Measurements from ENCODE around the gene ALDH4A1. TPM values are rescaled to one million over a fixed set of nuclear protein-coding genes. Genes with fewer than 3 reads are reported as not detected.
"Not testable (repeated sequence)": the region's sequence is repeated elsewhere in the genome, so short reads cannot be mapped to it uniquely, and the experiment has no call there.

The ALDH4A1 gene
- total RNA-seq, 1 donor from 2014 or later = 30.0 TPM

DNA sequence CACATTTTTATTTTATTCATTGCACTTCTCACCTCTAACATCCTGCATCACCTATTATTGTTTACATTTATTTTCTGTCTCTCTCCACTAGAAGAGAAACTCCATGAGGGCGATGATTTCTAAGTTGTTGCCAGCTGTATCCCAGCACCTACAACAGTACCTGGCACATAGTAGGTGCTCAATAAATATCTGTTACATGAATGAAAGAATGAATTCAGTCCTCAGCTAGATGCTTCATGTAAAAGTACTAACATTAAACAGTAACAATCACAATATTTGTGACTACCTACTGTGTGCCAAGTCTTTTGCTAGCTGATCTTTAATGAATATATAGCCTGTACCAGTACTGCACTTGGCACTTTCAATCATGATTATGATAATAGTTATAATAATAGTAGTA, 45.9 kb downstream of the ALDH4A1 start:
- no peaks in the 10 kb centered on the region for H3K4me1 Mint-ChIP-seq (ENCODE audit: low read depth)
- H3K27me3 Mint-ChIP-seq = peaks cover 23% of the 10 kb centered on the region
- H3K36me3 Mint-ChIP-seq (ENCODE audit: insufficient read depth) = no peaks in the 10 kb centered on the region
- no peak overlapping the region for H3K4me3 Mint-ChIP-seq (ENCODE audit: low read depth)
- H3K9me3 Mint-ChIP-seq (ENCODE audit: low read depth) = no peaks in the 10 kb centered on the region
- H3K27ac Mint-ChIP-seq = no peak overlapping the region
- TF ChIP-seq CTCF (IDR thresholded peaks at IDR 0.05; ENCODE audit: unreplicated experiment) = no peak
- DNase-seq (ENCODE audit: low spot score, unreplicated experiment) = no peak

DNA sequence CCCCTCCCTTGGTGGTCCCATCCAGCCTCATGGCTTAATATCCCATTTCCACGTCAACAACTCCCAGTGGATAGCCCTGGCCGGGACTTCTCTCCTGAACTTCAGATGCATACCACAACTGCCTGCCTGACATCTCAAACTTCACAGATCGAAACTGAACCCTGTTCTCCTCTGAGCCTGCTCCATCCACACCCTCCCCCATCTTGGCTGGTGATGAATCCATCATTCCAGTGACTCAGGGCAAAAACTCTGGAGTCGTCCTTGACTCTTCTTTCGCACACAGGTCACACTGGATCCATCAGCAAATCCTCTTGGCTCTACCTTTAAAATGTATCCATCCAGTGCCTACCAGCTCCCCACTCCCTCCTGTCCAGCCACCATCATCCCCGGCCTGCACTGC, 46.8 kb downstream of the ALDH4A1 start:
- TF ChIP-seq CTCF (IDR thresholded peaks at IDR 0.05; ENCODE audit: unreplicated experiment) = no peak
- Mint-ChIP-seq H3K4me1 (ENCODE audit: low read depth) (no peaks in the 10 kb centered on the region), H3K4me3 (ENCODE audit: low read depth) (no peak overlapping the region), H3K36me3 (ENCODE audit: insufficient read depth) (no peaks in the 10 kb centered on the region), H3K27ac (no peak overlapping the region), H3K9me3 (ENCODE audit: low read depth) (no peaks in the 10 kb centered on the region), H3K27me3 (peaks cover 20% of the 10 kb centered on the region)
- no peak for DNase-seq (ENCODE audit: low spot score, unreplicated experiment)

GRCh38 chr1:18854331-18855025, 47.9 kb downstream of the ALDH4A1 start:
- TF ChIP-seq CTCF (IDR thresholded peaks at IDR 0.05; ENCODE audit: unreplicated experiment) = no peak
- Mint-ChIP-seq H3K27ac (no peak overlapping the region), H3K4me1 (ENCODE audit: low read depth) (no peaks in the 10 kb centered on the region), H3K27me3 (peaks cover 20% of the 10 kb centered on the region), H3K9me3 (ENCODE audit: low read depth) (no peaks in the 10 kb centered on the region), H3K4me3 (ENCODE audit: low read depth) (no peak overlapping the region), H3K36me3 (ENCODE audit: insufficient read depth) (no peaks in the 10 kb centered on the region)
- DNase-seq (ENCODE audit: low spot score, unreplicated experiment) = no peak

- Mint-ChIP-seq H3K27ac (no peak overlapping the region), H3K4me1 (ENCODE audit: low read depth) (no peaks in the 10 kb centered on the region), H3K9me3 (ENCODE audit: low read depth) (no peaks in the 10 kb centered on the region), H3K36me3 (ENCODE audit: insufficient read depth) (no peaks in the 10 kb centered on the region), H3K27me3 (peaks cover 34% of the 10 kb centered on the region), H3K4me3 (ENCODE audit: low read depth) (no peak overlapping the region)
- no peak for DNase-seq (ENCODE audit: low spot score, unreplicated experiment)
- no peak for TF ChIP-seq CTCF (IDR thresholded peaks at IDR 0.05; ENCODE audit: unreplicated experiment)
Observed at GRCh38 chr1:18852501-18852900, 49.9 kb downstream of the ALDH4A1 start.

- Mint-ChIP-seq H3K9me3 (ENCODE audit: low read depth) (no peaks in the 10 kb centered on the region), H3K36me3 (ENCODE audit: insufficient read depth) (no peaks in the 10 kb centered on the region), H3K4me1 (ENCODE audit: low read depth) (no peaks in the 10 kb centered on the region), H3K4me3 (ENCODE audit: low read depth) (no peak overlapping the region), H3K27ac (no peak overlapping the region), H3K27me3 (peaks cover 49% of the 10 kb centered on the region)
- no peak for TF ChIP-seq CTCF (IDR thresholded peaks at IDR 0.05; ENCODE audit: unreplicated experiment)
- DNase-seq (ENCODE audit: low spot score, unreplicated experiment) = no peak
Observed at GRCh38 chr1:18849261-18849711, 53.1 kb downstream of the ALDH4A1 start.

- not testable (repeated sequence) for H3K9me3 Mint-ChIP-seq (ENCODE audit: low read depth); H3K4me3 Mint-ChIP-seq (ENCODE audit: low read depth); H3K4me1 Mint-ChIP-seq (ENCODE audit: low read depth); DNase-seq (ENCODE audit: low spot score, unreplicated experiment); H3K27ac Mint-ChIP-seq; H3K36me3 Mint-ChIP-seq (ENCODE audit: insufficient read depth)
- peaks cover 57% of the 10 kb centered on the region for H3K27me3 Mint-ChIP-seq
Observed at GRCh38 chr1:18847723-18848122, 54.6 kb downstream of the ALDH4A1 start.
